ENCODE results near the gene RUNX1. TPM values are rescaled to one million over a fixed set of nuclear protein-coding genes. Genes with fewer than 3 reads are reported as not detected.
A peak's percentile ranks its signal among the peaks of the same experiment; 100 is the strongest.

Gene RUNX1
- total and polyA plus RNA-seq, 2 donors (not counting 1 experiment from before 2014, with no cell fraction given): 26.3 to 73.0 TPM

- ATAC-seq (ENCODE audit: low read depth) (no peak), DNase-seq (no peak)
- Histone ChIP-seq H3K4me2 (replicated peaks; ENCODE audit: low read depth, low read length, poor library complexity, severe bottlenecking) (no peak overlapping the region), H3K4me1 (ENCODE audit: control insufficient read depth in 2 of 2, insufficient read depth in 2 of 2, low read length in 2 of 2) (peaks cover 27 to 28% of the 10 kb centered on the region in 2 donors), H3K36me3 (replicated peaks in 1 of 2; ENCODE audit: control extremely low read depth in 1 of 2, control insufficient read depth in 1 of 2, extremely low read depth in 1 of 2, insufficient read depth in 2 of 2, low read length in 1 of 2) (peaks cover 0 to 23% of the 10 kb centered on the region in 2 experiments), H4K20me1 (ENCODE audit: control insufficient read depth, insufficient read depth, low read length, poor library complexity, severe bottlenecking) (peaks cover 85% of the 10 kb centered on the region), H3K9ac (ENCODE audit: low read length) (no peak overlapping the region), H2AFZ (ENCODE audit: insufficient read depth, low read depth, low read length, poor library complexity, severe bottlenecking) (no peak overlapping the region), H3K4me3 (ENCODE audit: control extremely low read depth in 1 of 5, extremely low read depth in 1 of 5, insufficient read depth in 1 of 5, low read depth in 2 of 5, low read length in 4 of 5) (no peak overlapping the region), H3K27me3 (replicated peaks in 1 of 4; ENCODE audit: control extremely low read depth in 1 of 4, control insufficient read depth in 3 of 4, insufficient read depth in 4 of 4, low read length in 3 of 4) (no peaks in the 10 kb centered on the region), H3K9me3 (ENCODE audit: control extremely low read depth in 1 of 3, control insufficient read depth in 2 of 3, insufficient read depth in 1 of 3, low read length in 2 of 3) (no peaks in the 10 kb centered on the region), H3K79me2 (ENCODE audit: control insufficient read depth, insufficient read depth, low read length) (peaks cover 89% of the 10 kb centered on the region), H3K27ac (ENCODE audit: low read length in 2 of 2) (no peak overlapping the region)
- 100% methylated on average over 2 of the region's 3 CpGs for WGBS (ENCODE audit: insufficient coverage)
- TF ChIP-seq EZH2 (IDR thresholded peaks at IDR 0.05; ENCODE audit: borderline replicate concordance, insufficient read depth, low read depth, low read length, poor library complexity, severe bottlenecking): no peak
- TF ChIP-seq CTCF (IDR thresholded peaks at IDR 0.05): no peak
- Mint-ChIP-seq H3K27me3 (no peaks in the 10 kb centered on the region), H3K9me3 (ENCODE audit: insufficient read depth) (no peaks in the 10 kb centered on the region), H3K4me1 (peaks cover 46% of the 10 kb centered on the region), H3K4me3 (no peak overlapping the region), H3K27ac (no peak overlapping the region)
- ChIA-PET POLR2A (no interaction called here), CTCF (interaction anchor here (0.5 to 1.7 kb wide), 6 partner anchors 129 to 1524 kb away, joined by 3 to 6 read pairs (median 4); no protein-coding TSS in a partner anchor)
- intact Hi-C loops (cut with micrococcal nuclease): no loop called here
These were observed 27.6 kb downstream of the RUNX1 start for GRCh38 chr21:35021546-35021945.

GRCh38 chr21:35020902-35021301, 28.2 kb downstream of the RUNX1 start:
- H3K27ac ChIP-seq (ENCODE audit: low read length in 2 of 2): peak overlapping the region in 1 of 2 donors; percentile 9
- no peaks in the 10 kb centered on the region for H3K9me3 ChIP-seq (ENCODE audit: control extremely low read depth in 1 of 3, control insufficient read depth in 2 of 3, insufficient read depth in 1 of 3, low read length in 2 of 3)
- TF ChIP-seq EZH2 (IDR thresholded peaks at IDR 0.05; ENCODE audit: borderline replicate concordance, insufficient read depth, low read depth, low read length, poor library complexity, severe bottlenecking): no peak
- TF ChIP-seq CTCF (IDR thresholded peaks at IDR 0.05): no peak
- peaks cover 94% of the 10 kb centered on the region for H3K79me2 ChIP-seq (ENCODE audit: control insufficient read depth, insufficient read depth, low read length)
- Mint-ChIP-seq H3K4me3 (no peak overlapping the region), H3K4me1 (peaks cover 41% of the 10 kb centered on the region), H3K9me3 (ENCODE audit: insufficient read depth) (no peaks in the 10 kb centered on the region), H3K27me3 (no peaks in the 10 kb centered on the region), H3K27ac (no peak overlapping the region)
- no CpG with 5 or more reads among the region's 1 CpG for WGBS (ENCODE audit: insufficient coverage)
- no peak overlapping the region for H3K9ac ChIP-seq (ENCODE audit: low read length)
- no peak overlapping the region for H2AFZ ChIP-seq (ENCODE audit: insufficient read depth, low read depth, low read length, poor library complexity, severe bottlenecking)
- H3K27me3 ChIP-seq (replicated peaks in 1 of 4; ENCODE audit: control extremely low read depth in 1 of 4, control insufficient read depth in 3 of 4, insufficient read depth in 4 of 4, low read length in 3 of 4): no peaks in the 10 kb centered on the region
- intact Hi-C loops (cut with micrococcal nuclease): no loop called here
- H3K36me3 ChIP-seq (replicated peaks in 1 of 2; ENCODE audit: control extremely low read depth in 1 of 2, control insufficient read depth in 1 of 2, extremely low read depth in 1 of 2, insufficient read depth in 2 of 2, low read length in 1 of 2): peaks cover 0 to 26% of the 10 kb centered on the region in 2 experiments
- CTCF ChIA-PET: interaction anchor here (1.3 to 1.7 kb wide), 3 partner anchors 128 to 379 kb away, joined by 3 to 6 read pairs (median 4); no protein-coding TSS in a partner anchor
- no peak overlapping the region for H3K4me3 ChIP-seq (ENCODE audit: control extremely low read depth in 1 of 5, extremely low read depth in 1 of 5, insufficient read depth in 1 of 5, low read depth in 2 of 5, low read length in 4 of 5)
- peaks cover 21 to 25% of the 10 kb centered on the region in 2 donors for H3K4me1 ChIP-seq (ENCODE audit: control insufficient read depth in 2 of 2, insufficient read depth in 2 of 2, low read length in 2 of 2)
- peaks cover 89% of the 10 kb centered on the region for H4K20me1 ChIP-seq (ENCODE audit: control insufficient read depth, insufficient read depth, low read length, poor library complexity, severe bottlenecking)
- H3K4me2 ChIP-seq (replicated peaks; ENCODE audit: low read depth, low read length, poor library complexity, severe bottlenecking): peak overlapping the region; percentile 18
- POLR2A ChIA-PET: no interaction called here
- ATAC-seq (ENCODE audit: low read depth) (no peak), DNase-seq (no peak)

Data from B cell (primary cell).